M059J (cell line): Measurements from ENCODE around the gene CIAO2A. TPM values are rescaled to one million over a fixed set of nuclear protein-coding genes. Genes with fewer than 3 reads are reported as not detected.
"Not testable (repeated sequence)": the region's sequence is repeated elsewhere in the genome, so short reads cannot be mapped to it uniquely, and the experiment has no call there.

ENCODE experiments used
- DNase-seq: peaks from one replicate; pipeline ENCODE4 v3.0.0-alpha.2; 2012; ENCODE audit warnings: low read depth
- total RNA-seq: library from RNA; depleted of rRNA; stranded (reverse); fragments of >200 nt; shearing (Covaris generic); gene quantifications from 2 replicates; pipeline ENCODE4 v1.2.3, GENCODE V29; 2014

The CIAO2A gene
- total RNA-seq, 1 experiment from 2014 or later, result 196 TPM

DNA sequence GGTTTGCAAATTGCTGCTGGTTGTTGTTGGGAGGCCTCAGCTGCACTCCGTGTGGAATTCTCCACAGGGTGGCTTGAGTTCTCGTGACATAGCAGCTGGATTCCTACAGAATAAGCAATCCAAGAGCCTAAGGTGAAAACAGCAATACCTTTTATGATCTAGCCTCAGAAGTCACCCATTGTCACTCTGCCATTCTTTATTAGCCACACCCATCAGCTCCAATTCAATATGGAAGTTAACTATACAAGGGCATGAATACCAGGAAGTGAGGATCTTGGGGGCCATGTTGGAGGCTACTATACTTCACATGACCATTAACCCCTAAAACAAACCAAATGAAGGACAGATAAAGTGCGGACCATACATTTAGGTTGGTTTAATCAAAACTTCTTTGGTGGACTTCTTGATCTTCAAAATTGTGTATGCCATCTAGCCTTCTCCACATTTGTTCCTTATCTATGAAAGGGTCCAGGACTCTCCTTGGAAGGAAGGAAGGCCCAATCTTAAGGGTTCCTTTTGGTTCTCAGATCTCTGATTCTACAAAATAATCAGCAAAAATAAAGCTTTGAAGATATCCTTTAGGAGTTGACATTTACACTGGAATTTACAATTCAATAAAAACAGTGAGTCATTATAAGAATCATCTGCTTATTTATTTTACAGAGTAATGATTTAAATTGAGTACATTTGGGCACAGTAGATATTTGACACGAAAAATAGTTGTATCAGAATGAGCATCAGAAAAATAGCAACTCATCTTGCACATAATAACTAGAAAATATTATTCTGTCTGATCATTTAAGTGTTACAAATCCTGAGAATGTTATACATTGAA, 21.5 kb downstream of the CIAO2A start:
- peak; percentile 51 for DNase-seq

DNA sequence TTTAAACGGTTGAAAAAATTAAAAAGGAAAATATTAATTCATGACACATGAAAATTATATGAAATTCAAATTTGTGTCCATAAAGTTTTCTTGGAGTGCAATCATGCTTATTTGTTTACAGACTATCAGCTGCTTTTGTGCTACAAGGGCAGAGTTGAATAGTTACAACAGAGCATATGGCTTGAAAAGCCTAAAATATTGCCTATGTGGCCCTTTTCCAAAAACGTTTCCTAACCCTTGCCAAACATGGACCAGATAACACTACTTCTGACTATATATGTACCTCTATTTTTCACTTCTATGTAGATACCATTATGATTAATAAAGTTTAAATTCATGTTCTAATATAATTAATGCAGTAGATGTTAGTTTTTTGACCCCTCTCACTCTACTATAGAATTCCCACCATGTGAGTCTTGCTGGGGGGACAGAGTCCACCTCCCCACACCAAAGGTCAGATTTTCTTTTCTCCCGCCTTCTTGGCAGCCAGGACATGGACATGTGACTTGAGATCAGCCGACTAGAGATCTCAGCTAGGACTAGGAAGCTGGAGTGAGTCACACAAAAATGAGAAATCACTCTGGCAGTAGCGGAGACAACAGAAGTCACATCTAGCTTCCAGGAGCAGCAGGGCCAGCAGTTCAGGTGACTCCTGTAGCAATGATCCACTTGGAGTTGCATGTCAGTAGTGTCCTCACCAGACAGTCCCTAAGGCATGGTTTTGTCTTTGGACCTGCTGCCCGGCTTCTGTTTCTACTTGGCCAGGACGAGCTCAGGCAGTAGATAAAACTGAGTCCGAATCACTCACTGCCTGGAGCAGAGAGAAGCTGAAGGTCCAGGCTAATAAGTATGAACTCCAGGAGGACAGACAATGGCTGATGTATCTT, 22.4 kb downstream of the CIAO2A start:
- peak; percentile 92 for DNase-seq

DNA sequence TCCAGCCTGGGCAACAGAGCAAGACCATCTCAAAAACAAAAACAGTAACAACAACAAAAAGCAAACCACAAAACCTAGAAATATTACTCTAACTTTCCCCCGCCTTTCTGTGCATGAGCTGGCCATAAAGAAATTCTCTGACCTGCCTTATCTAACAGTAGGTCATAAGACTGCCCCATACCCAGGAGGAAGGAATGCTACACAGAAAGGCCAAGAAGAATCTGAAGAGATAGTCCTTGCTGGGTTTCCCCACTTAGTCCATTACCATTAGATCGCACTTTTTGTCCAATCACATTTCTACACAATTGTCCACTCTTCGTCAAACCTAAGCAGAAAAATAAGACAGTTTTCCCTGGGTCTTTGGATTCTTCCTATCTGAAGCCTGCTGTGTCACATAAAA, 23.5 kb downstream of the CIAO2A start:
- no peak for DNase-seq

DNA sequence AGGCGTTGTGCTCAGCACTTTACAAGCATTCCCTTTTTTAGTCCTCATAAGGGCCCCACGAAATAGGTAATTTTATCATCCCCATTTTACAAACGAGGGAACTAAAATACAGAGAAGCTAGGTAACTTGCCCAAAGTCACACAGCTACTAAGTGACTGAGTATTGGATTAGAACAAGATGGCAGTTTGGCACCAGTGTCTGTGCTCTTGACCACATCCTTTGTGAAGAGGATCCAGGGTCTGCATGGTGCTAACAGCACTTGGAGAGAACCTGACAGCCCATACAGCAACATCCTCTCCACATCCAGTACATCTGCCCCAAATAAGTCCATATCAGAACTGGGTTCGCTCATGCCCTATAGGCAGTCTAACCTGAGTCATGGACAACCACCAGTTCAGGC, 25.5 kb downstream of the CIAO2A start:
- DNase-seq, result no peak

DNA sequence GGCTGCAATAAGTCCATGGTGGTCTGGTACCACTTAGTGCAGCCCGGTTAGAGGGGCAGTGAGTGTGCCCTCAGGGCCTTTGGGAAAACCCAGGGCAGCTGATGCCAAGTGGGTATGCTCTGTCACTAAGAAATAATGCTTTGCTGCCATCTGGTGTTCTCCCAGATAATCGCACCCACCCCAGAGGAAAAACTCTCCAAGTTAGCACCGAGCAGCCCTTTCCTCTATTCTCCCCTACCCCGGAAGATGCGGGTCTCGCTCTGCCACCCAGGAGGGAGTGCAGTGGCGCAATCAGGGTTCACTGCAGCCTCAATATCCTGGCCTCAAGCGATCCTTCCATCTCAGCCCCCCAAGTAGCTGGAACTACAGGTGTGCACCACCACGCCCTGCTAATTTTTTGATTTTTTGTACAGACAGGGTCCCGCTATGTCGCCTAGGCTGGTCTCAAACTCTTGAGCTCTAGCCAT, 26.0 kb downstream of the CIAO2A start:
- DNase-seq, result peak; percentile 63

DNA sequence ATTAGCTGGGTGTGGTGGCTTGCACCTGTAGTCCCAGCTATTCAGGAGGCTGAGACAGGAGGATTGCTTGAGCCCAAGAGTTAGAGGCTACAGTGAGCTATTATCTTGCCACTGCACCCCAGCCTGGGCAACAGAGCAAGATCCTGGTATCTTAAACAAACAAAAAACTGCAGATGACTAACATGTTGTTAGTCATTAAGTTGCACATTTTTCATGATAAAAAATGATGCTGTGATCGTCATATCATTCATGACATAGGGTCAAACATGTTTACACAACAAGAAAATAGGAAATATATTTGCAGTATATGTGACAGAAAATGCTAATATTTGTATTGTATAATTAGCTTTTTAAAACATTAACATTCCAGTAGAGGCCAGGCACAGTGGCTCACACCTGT, 27.2 kb downstream of the CIAO2A start:
- DNase-seq, result no peak

DNA sequence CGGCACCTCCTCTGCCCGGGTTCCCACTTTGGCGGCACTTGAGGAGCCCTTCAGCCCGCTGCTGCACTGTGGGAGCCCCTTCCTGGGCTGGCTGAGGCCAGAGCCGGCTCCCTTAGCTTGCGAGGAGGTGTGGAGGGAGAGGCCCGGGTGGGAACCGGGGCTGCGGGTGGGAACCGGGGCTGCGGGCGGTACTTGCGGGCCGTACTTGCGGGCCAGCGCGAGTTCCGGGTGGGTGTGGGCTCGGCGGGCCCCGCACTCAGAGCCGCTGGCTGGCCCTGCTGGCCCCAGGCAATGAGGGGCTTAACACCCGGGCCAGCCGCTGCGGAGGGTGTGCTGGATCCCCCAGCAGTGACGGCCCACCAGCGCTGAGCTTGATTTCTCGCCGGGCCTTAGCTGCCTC, 32.9 kb downstream of the CIAO2A start:
- DNase-seq, result no peak

DNA sequence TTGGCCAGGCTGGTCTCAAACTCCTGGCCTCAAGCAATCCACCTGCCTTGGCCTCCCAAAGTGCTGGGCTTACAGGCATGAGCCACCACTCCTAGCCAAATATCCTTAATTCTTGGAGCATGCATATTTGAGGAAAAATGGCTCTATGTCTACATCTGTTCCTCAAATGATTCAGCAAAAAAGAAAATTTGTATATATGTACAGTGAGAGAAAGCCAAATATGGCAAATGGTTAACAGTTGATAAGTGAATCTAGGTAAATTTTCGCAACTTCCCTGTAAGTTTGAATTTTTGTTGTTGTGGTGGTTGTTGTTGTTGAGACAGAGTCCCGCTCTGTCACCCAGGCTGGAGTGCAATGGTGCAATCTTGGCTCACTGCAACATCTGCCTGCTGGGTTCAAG, 34.5 kb downstream of the CIAO2A start:
- not testable (repeated sequence) for DNase-seq

DNA sequence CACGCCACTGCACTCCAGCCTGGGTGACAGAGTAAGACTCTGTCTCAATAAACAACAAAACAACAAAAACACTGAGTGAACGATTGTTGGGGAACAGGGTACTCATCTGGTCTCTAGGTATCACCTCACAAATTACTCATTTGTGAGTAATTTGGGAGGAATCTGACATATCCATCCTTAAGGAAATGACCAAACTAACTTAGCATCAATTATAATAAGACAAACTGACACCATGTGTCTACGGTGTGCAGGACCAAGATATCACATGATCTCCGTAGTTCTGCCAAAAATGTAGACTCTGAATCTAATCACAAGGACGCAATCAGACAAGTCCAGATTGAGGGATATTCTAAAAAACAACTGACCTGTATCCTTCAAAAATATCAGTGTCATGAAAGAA, 35.4 kb downstream of the CIAO2A start:
- DNase-seq, result peak; percentile 53

DNA sequence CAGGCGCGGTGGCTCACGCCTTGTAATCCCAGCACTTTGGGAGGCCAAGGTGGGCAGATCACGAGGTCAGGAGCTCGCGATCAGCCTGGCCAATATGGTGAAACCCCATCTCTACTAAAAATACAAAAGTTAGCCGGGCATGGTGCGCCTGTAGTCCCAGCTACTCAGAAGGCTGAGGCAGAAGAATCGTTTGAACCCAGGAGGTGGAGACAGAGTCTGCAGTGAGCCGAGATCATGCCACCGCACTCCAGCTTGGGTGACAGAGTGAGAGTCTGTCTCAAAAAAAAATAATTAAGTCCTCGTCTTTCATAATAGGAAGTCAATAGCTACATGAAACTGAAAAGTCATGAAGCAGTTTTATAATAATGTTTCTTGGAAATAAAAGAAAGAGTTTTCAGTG, 40.0 kb downstream of the CIAO2A start:
- DNase-seq, result not testable (repeated sequence)

DNA sequence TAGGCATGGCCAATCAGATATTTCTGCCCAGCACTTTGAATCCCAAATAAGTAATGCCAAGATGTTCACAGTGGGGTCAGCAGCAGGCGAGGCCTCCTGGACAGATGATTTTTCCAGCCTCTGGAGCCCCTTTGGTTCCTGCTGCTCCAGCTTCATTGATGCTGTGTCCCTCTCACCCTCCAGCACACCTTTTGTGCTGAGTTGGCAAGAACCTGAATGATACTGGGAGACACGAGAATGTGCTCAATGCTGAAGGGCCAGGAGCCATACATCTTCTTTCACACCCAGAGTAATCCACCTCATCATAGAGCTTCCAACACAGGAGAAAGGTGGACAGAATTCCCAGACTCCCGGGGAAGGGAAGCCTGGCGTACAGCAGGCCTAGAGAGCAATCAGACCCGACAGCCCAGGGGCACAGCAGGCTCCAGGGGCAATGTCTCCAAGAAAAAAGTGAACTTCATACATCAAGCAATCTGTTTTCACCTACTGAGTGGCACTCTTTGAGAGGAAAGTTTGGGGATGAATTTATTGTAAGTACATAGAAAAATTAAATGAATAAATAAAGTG, 40.6 kb downstream of the CIAO2A start:
- DNase-seq, result no peak

DNA sequence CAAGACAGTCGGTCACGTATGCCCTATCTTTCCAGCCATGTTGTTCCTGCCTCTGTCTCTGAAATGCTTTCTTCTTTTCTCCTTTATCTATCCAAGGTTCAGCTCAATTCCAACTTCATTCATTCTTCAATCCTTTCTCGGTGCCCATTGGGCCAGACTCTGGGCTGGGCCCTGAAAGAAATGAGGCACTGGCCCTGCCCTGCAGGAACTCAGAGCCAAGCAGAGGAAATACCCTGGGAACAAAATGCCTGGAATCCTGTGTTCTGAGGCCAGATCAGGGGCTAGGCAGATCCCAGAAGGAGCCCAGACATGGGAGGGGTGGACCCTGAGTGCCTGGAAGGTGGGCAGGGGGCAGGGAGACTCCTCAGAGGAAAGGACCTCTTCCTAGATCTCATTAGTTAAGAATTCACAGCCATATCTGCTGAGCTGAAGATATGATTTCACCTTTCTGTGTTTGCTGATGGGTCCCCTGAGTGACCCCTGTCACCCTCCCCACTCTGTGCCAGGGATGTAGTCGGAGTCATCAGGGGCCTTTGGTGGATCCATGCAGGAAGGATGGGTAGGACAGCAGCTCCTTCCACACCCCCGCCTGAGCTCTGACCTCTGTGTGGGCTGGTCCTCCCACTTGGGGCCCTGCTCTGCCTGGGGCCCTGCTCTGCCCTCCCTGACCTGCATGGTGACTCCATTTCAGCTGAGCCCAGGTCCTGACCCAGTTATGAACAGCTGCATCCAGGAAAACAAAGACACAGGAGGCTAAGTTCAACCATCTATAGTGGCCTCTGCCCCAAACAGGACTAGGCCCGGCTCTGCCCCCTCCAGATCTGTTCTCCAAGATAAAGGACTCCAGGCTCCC, 42.0 kb downstream of the CIAO2A start:
- DNase-seq, result no peak

DNA sequence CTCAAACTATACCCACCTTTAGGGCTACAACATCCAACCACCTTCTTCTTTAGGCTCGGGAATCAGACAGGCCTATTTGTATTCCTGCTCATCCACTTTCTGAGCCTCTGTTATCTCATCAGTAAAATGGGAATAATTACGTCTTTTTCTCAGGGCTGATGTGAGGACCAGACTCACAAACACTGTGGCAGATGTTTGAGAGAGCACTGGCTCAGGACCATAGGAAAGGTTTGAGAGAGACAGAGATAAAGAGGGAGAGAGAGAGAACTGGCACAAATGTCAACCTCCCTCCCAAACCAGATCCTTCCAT, 42.6 kb downstream of the CIAO2A start:
- DNase-seq, result no peak

DNA sequence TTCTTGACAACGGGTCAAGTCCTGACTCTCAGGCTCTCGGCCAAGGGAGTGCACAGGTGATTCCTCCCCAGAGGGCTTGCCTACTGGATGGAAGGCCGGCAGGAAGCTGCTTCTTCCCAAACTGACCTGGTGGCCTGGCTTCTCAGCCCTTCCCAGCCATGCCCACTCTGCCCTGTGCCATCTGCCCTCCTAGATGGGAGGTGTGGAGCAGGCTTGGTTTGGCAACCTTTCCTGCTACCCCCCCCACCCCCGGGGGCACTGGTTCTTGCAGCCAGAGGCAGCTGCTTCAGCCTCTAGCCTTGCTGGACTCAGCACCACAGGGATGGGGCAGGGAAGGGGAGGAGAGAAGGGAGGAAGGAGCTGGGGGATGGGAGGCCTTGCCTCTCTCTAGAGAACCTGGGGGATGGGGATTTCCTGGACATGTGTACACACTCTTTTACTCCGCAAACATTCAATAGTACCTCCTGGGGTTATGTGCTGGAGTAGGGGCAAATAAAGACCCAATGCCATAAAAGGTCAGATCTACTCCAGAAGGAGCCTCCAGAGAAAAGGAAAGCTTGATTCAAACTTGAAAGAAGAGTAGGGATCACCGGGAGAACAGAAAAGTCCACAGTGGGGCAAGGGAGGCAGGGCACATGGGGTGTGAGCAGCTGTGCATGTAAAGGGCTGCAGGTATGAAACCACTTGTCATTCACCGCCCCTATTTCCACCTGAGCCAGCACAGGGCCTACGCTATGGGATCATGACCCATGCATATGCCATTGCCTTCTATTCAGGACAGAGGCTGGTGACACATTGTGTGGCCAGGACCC, 43.2 kb downstream of the CIAO2A start:
- DNase-seq, result no peak

DNA sequence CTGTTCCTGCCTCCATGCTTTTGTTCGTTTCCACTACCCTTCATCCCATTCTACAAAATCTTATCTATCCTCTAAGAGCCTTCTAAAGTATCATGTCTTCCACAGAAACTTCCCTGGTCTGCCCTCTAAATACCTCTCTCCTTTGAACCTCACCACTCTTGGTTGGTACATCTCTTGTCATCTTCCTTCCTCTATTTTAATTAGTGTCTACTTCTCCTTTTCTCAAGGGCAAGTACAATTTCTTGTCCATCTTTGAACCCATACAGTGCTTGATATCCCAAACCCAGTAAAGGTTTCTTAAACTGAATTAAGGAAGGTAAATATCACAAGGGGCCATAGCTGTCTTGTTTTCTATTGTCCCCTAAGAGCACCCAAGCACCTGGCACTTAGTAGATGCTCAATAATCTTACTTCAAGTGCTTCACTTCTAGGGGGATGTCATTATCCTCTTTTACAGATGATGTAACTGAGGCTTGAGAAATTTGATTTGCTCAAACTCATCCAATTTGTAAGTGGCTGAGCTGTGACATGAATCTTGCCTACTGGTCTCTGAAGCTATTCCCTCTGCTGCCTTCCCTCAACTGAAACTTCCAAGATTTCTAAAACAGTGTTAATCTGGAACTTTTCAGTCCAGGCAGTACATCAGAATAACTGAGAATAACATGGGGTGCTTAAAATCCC, 44.7 kb downstream of the CIAO2A start:
- no peak for DNase-seq

DNA sequence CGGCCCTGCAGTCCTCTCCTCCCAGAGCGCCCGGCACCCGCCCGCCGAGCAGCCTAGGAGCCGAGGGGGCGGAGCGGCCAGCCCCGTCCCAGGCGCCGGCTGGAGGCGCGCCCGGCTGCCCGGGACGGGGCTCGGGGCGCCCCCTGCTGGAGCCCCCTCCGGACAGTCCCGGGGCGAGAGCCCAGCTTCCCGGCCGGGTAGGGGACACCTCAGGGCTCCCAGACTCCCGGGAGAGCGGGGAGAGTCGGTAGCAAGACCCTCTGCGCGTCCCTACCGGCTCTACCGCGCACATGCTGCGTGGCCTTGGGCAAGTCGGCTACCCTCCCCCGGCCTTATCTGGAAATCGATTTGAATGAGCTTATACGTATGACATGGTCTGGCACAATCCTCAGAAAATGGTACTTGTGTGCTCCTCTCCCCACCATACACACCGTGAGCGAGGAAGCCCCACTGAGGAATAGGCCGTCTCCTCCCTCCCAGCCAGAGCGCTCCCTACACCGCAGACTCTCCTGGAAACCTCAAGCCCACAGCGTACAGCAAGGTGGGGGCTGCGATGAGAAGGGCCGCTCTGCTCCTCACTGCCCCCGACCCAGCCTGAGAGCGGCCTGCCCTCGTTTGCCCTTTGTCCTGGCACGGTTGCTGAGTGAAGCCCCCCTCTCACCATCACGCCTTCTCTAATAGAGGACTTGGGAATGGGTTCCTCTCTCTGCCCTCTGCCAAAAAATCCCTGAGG, 47.1 kb downstream of the CIAO2A start, which contains the start of gene DAPK2:
DAPK2 (minus strand) TSS at position 65 of the 733 bp plus-strand sequence. CDS start 6,224 bp downstream, outside the sequence.
- DNase-seq, result peak; percentile 70

DNA sequence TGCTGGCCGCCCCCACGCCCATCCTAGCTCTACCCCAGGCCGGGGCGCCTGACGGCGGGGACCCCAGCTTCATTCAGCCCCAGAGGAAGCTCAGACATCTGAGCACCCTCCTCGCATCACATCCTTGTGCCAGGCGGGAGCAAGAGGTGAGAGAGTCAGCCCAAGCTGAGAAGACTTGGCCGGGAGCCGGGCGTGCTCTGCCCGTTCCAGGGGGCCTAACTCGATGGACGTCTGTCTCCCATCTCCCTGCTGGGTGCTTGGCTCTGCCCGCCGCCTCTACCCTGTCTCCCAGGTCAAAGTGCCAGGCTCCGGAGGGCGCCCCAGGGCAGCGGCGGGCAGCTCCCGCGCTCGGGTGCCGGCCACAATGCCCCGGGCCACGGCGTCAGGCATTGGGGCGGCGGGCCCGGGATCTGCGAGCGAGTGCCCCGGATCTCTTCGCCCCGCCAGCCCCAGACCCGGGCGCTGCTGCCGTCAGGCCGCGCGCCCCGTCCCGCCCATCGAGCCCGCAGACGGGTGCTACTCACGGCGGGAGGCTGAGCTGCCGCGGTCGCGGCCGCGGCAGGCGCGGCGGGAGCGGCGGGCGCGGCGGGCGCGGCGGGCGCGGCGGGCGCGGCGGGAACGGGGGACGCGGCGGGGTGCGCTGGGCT, 47.7 kb downstream of the CIAO2A start:
- peak; percentile 23 for DNase-seq

DNA sequence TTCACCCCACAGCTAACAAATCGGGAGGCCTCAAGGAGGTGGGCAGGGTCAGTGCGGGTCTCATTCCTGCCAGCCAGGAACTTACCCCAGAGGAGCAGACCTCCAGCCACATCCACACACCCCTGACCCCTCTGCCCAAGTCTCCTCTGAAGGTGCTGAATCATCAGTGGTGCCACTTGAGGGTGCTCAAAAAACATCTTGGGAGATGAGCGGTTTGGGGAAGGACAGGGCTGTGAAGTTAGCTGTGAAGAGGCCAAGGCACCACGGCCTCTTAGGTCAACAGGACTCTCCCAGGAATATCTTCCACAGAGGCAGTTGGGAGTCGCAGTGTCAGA, 48.6 kb downstream of the CIAO2A start:
- DNase-seq, result no peak
